PC-9 (cell line): ENCODE measurements around the gene SCAPER.

Experiments
- CTCF ChIP-seq: fragments of 200-600 bp; sonication (generic); conservative IDR thresholded peaks from 2 replicates; pipeline ENCODE4 v1.6.1; 2017; ENCODE audit warnings: mixed run types, antibody characterized with exemption, mild to moderate bottlenecking, moderate library complexity
- EZH2 ChIP-seq: fragments of 200-600 bp; sonication (generic); IDR thresholded peaks from 2 replicates; pipeline ENCODE4 v1.8.0; 2017; ENCODE audit warnings: antibody characterized with exemption, low read depth

DNA sequence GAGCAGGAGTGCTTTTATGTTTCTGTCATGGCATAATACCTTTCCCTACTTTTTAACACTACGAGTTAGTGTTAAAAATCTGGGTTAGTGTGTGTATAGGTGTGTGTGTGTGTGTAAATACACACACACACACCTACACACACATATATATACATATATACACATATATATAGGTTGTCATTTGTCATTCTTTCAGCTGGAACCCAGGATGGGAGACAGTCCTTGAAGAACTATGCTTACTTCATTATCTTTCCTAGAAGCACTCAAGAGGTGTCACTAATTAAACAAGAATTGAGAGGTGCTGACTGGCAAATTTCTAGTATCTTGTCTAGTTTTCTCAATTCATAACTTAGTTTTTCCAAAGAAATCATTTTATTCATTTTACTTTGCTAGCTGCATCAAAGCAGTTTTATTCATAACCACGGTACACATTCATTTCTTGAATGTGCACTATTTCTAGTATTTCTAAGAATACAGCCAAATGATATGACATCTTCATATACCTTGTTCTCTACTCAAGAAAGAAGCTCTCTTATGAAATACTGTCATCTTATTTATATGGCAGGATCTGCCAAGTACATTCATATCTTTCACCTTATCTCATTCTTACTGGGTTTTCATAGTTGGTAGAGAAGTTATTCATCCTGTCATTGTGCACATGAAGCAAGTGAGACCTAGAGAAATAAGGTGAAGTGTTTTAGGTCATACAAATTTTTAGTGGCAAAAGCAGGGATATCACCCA lies 522.0 kb downstream of the SCAPER start:
- no peak for TF ChIP-seq CTCF
- no peak for TF ChIP-seq EZH2
